ENCODE measurements around the gene CIT.
"Not testable (repeated sequence)": the region's sequence is repeated elsewhere in the genome, so short reads cannot be mapped to it uniquely, and the experiment has no call there.

CIT gene

GRCh38 chr12:119735079-119735478, 142.0 kb downstream of the CIT start:
- DNase-seq: no peak

- DNase-seq: no peak
These were observed 146.7 kb downstream of the CIT start for GRCh38 chr12:119730381-119730780.

GRCh38 chr12:119729871-119730270, 147.2 kb downstream of the CIT start:
- DNase-seq: no peak

GRCh38 chr12:119728444-119728745, 148.7 kb downstream of the CIT start:
- no peak for DNase-seq

- no peak for DNase-seq
These were observed 149.3 kb downstream of the CIT start for GRCh38 chr12:119727600-119728443.

GRCh38 chr12:119725523-119725922, 151.6 kb downstream of the CIT start:
- DNase-seq: no peak

- no peak for DNase-seq
These were observed 155.8 kb downstream of the CIT start for GRCh38 chr12:119721306-119721705.

- no peak for DNase-seq
These were observed 156.8 kb downstream of the CIT start for GRCh38 chr12:119720349-119720748.

- no peak for DNase-seq
These were observed 159.0 kb downstream of the CIT start for GRCh38 chr12:119718141-119718540.

- no peak for DNase-seq
These were observed 161.9 kb downstream of the CIT start for GRCh38 chr12:119715268-119715620.

- no peak for DNase-seq
These were observed 162.4 kb downstream of the CIT start for GRCh38 chr12:119714614-119715267.

- no peak for DNase-seq
These were observed 163.5 kb downstream of the CIT start for GRCh38 chr12:119713551-119714031.

- DNase-seq: no peak
These were observed 164.4 kb downstream of the CIT start for GRCh38 chr12:119712721-119713120.

- DNase-seq: no peak
These were observed 165.4 kb downstream of the CIT start for GRCh38 chr12:119711693-119712092.

- no peak for DNase-seq
These were observed 166.1 kb downstream of the CIT start for GRCh38 chr12:119710965-119711551.

- no peak for DNase-seq
These were observed 166.7 kb downstream of the CIT start for GRCh38 chr12:119710374-119710964.

GRCh38 chr12:119706427-119706826, 170.7 kb downstream of the CIT start:
- not testable (repeated sequence) for DNase-seq

- DNase-seq: no peak
These were observed 171.9 kb downstream of the CIT start for GRCh38 chr12:119705182-119705581.

- DNase-seq: no peak
These were observed 172.9 kb downstream of the CIT start for GRCh38 chr12:119704065-119704747.

- no peak for DNase-seq
These were observed 177.0 kb downstream of the CIT start for GRCh38 chr12:119700078-119700477.

GRCh38 chr12:119699199-119699760, 177.8 kb downstream of the CIT start:
- DNase-seq: no peak

GRCh38 chr12:119696943-119697342, 180.2 kb downstream of the CIT start:
- no peak for DNase-seq

- DNase-seq: no peak
These were observed 182.1 kb downstream of the CIT start for GRCh38 chr12:119695034-119695433.

All from NCI-H2081 treated with DMSO at 0.1 percent for 48 hours (cell line).